Lung (tissue), 12 donors: Measurements from ENCODE around the gene IGSF21. TPM values are rescaled to one million over a fixed set of nuclear protein-coding genes. Genes with fewer than 3 reads are reported as not detected.

Experiments used
- ATAC-seq: fragments of 200-7000 bp; cut with Tn5 transposase; one replicate; pipeline ENCODE4 v1.9.1; 2020; ENCODE audit warnings: moderate number of reproducible peaks; ENCODE audit not compliant: insufficient read depth, low FRiP score
- DNase-seq, 3 donors: peaks; one replicate each; pipeline ENCODE4 v3.0.0-alpha.2; 2013 to 2017
- H3K27ac ChIP-seq, 2 donors: one replicate each; pipeline ENCODE4 v1.5.1; 2013; ENCODE audit warnings: mild to moderate bottlenecking in 2 of 2, moderate library complexity in 2 of 2, control low read depth in 1 of 2, inconsistent platforms in 1 of 2, low read depth in 1 of 2, low read length in 1 of 2
- H3K27me3 ChIP-seq, 3 donors: one replicate each; pipeline ENCODE4 v1.5.1; 2013; ENCODE audit warnings: low read length in 2 of 3; ENCODE audit not compliant: control insufficient read depth in 3 of 3, insufficient read depth in 3 of 3
- H3K36me3 ChIP-seq, 4 donors: one replicate each; pipeline ENCODE4 v1.5.1; 2013; ENCODE audit warnings: low read length in 4 of 4, mild to moderate bottlenecking in 1 of 4, moderate library complexity in 1 of 4; ENCODE audit not compliant: control insufficient read depth in 4 of 4, insufficient read depth in 4 of 4
- H3K4me1 ChIP-seq, 5 donors: one replicate each; pipeline ENCODE4 v1.5.1; 2013; ENCODE audit warnings: low read length in 5 of 5, mild to moderate bottlenecking in 2 of 5, moderate library complexity in 1 of 5; ENCODE audit not compliant: control insufficient read depth in 5 of 5, insufficient read depth in 5 of 5
- H3K4me3 ChIP-seq: one replicate; pipeline ENCODE4 v1.5.1; 2013; ENCODE audit warnings: mild to moderate bottlenecking, control low read depth, moderate library complexity
- H3K9ac ChIP-seq, 2 donors: one replicate each; pipeline ENCODE4 v1.5.1; 2013; ENCODE audit warnings: low read length in 2 of 2, control low read depth in 1 of 2; ENCODE audit not compliant: insufficient read depth in 1 of 2
- H3K9me3 ChIP-seq, 4 donors: one replicate each; pipeline ENCODE4 v1.5.1; 2013; ENCODE audit warnings: low read length in 3 of 4, mild to moderate bottlenecking in 1 of 4, moderate library complexity in 1 of 4; ENCODE audit not compliant: control insufficient read depth in 4 of 4, insufficient read depth in 3 of 4
- WGBS, 2 donors: extraction: QIAGEN DNeasy Blood & Tissue Kit; methylation state at CpG; one replicate each; pipeline ENCODE4 v1.1.7; 2013; 5-methylcytosine and 5-hydroxymethylcytosine counted together
- polyA plus RNA-seq, 2 donors: library from polyadenylated mRNA; stranded (reverse); fragments of 200-250 nt; gene quantifications; one replicate each; pipeline ENCODE4 v1.2.1, GENCODE V29; 2013
- total RNA-seq, 2 donors: library from RNA; depleted of rRNA in 1 of 2; stranded (reverse); fragments of >200 nt in 1 of 2; gene quantifications; one replicate each; pipeline ENCODE4 v1.2.1, GENCODE V29; 2014 to 2021
- TF ChIP-seq, protein P1 (sequence below): IDR thresholded peaks from 2 replicates; pipeline ENCODE4 v1.5.1; 2012; ENCODE audit warnings: mild to moderate bottlenecking; ENCODE audit errors: control extremely low read depth, extremely low read depth
- donor health status: control.
- donor health status: control.
- donor health status: Bipolar disorder and iron deficiency.
- donor health status: healthy.
- donor health status: DM: yes; HTN: yes; CAD: no.

IGSF21 gene
- total and polyA plus RNA-seq, 4 donors, result 0.18 to 2.6 (median 0.62) TPM

DNA sequence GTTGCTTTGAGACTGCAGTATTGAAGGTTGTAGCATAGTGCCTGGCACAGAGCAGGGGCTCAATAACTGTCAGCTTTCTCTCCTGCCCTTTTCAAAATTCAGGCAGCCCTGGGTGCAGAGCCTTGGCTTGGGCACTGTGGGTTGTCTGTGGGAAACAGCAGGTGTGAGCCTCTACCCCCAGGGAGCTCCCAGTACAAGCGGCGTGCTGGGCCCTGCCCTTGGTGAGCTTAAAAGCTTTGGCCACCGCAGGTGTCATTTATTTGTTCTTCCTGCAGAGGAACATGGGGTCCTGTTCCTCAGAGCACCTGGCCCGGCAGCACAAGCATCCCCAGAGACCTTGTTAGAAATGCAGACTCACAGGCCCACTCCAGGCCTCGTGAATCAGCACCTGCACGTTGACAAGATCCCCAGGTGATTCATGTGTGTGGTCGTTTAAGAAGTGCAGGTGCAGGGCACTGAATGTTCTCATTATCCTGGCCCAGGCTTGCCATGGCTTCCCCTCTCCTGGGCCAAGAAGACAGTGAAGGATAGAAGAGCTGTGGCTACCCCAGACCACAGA is 29.9 kb upstream of the IGSF21 start:
- no peak overlapping the region for H3K27ac ChIP-seq
- no peaks in the 10 kb centered on the region for H3K4me1 ChIP-seq
- no peak overlapping the region for H3K4me3 ChIP-seq
- WGBS, 2 donors, result 57 to 62% methylated on average over 7 of the region's 7 CpGs
- no peaks in the 10 kb centered on the region for H3K36me3 ChIP-seq
- ATAC-seq, result no peak
- no peak overlapping the region for H3K9ac ChIP-seq
- TF ChIP-seq, protein P1, sequence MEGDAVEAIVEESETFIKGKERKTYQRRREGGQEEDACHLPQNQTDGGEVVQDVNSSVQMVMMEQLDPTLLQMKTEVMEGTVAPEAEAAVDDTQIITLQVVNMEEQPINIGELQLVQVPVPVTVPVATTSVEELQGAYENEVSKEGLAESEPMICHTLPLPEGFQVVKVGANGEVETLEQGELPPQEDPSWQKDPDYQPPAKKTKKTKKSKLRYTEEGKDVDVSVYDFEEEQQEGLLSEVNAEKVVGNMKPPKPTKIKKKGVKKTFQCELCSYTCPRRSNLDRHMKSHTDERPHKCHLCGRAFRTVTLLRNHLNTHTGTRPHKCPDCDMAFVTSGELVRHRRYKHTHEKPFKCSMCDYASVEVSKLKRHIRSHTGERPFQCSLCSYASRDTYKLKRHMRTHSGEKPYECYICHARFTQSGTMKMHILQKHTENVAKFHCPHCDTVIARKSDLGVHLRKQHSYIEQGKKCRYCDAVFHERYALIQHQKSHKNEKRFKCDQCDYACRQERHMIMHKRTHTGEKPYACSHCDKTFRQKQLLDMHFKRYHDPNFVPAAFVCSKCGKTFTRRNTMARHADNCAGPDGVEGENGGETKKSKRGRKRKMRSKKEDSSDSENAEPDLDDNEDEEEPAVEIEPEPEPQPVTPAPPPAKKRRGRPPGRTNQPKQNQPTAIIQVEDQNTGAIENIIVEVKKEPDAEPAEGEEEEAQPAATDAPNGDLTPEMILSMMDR, result no peak
- DNase-seq, result no peak
- no peaks in the 10 kb centered on the region for H3K9me3 ChIP-seq
- peaks cover 0 to 16% (median 0%) of the 10 kb centered on the region in 3 donors for H3K27me3 ChIP-seq

DNA sequence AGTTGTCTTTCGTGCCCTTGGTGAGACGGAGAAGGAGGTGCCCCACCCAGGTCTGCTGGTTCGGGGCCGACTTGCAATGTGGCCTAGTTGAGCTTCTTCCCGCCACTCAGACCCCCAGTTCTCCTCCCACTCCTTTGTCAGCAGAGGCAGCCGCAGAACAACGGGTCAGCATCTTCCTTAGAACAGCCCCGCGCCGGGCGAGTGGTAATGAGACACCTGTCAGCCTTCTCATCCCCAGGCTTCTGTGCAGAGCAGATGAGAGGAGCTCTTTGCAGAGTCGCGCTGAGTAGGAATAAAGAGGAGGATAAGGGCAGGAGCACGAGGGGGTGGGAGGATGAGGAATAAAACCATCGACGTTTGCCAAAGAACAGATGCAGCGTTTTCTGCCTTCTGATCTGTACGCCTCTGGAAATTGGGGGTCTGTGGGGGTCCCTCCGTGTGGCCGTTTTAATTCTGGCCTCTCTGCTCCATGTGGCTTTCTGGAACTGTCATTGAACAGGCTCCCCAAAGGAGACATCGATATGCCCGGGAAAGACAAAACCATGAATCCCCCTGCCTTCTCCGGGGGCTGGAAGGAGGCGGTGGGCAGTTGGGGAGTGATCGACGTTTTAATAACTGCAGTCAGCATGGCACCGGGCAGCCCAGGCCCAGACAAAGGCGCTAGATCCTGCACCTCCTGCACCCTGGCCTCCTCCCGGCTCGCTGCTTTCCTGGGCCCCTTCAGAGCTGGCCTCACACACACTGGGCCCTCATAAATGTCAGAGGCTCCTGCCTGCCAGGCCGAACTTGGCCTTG is 27.5 kb upstream of the IGSF21 start:
- Histone ChIP-seq H3K27me3 (peaks cover 0 to 13% (median 0%) of the 10 kb centered on the region in 3 donors), H3K36me3 (no peaks in the 10 kb centered on the region), H3K4me3 (no peak overlapping the region), H3K9ac (no peak overlapping the region), H3K9me3 (peaks cover 0 to under 1% (median 0%) of the 10 kb centered on the region in 4 donors), H3K27ac (no peak overlapping the region), H3K4me1 (no peaks in the 10 kb centered on the region)
- TF ChIP-seq, protein P1, result no peak
- ATAC-seq (no peak), DNase-seq (no peak)
- WGBS, 2 donors, result 76 to 82% methylated on average over 31 of the region's 31 CpGs

DNA sequence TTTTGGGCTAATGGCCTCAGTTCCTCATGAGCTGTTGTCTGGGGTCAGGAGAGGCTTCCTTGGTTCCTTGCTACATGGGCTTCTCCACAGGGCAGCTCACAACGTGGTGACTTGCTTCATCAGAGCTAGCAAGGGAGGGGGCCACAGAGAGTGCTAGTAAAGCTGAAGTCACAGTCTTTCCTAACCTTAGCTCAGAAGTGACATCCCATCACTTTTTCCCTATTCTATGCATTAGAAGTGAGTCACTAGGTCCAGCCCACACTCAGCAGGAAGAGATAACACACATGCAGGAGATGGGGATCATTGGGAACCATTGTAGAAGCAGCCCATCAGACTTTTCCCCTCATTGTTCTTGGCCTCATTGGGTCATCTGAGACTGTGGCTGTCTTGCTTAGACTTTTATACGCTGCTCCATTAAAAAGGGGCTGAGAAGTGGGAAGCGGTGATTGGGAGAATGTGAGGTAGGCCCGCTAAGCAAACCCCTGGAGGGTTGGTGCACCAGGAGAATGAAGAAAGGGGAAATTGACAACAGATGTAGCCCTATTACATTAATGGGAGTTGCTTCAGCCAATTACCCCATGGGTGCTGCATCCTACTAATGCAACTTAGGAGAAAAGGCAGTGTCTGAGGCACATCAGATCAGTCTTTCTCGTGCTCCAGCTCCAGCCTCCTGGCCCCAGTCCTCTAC is 22.1 kb upstream of the IGSF21 start:
- 66 to 72% methylated on average over 5 of the region's 5 CpGs for WGBS, 2 donors
- TF ChIP-seq, protein P1, result no peak
- ATAC-seq (no peak), DNase-seq (no peak)
- H3K36me3 ChIP-seq, result no peaks in the 10 kb centered on the region
- no peak overlapping the region for H3K9ac ChIP-seq
- H3K4me1 ChIP-seq, result no peaks in the 10 kb centered on the region
- H3K4me3 ChIP-seq, result no peak overlapping the region
- H3K9me3 ChIP-seq, result peaks cover 0 to 3% (median 0%) of the 10 kb centered on the region in 4 donors
- peaks cover 0 to 9% (median 4%) of the 10 kb centered on the region in 3 donors for H3K27me3 ChIP-seq
- H3K27ac ChIP-seq, result no peak overlapping the region
